HepG2 (cell line): Measurements from ENCODE around the gene TARM1. TPM values are rescaled to one million over a fixed set of nuclear protein-coding genes. Genes with fewer than 3 reads are reported as not detected.

Experiments used
- ATAC-seq: fragments of 200-7000 bp; cut with Tn5 transposase; 3 replicates; pipeline ENCODE4 v1.9.1; 2020; ENCODE audit warnings: mild to moderate bottlenecking, moderate library complexity
- BruUV-seq: library from RNA; stranded (reverse); fragments of 400-500 nt; replicated peaks from 2 replicates; lab custom pipeline; 2021; lab: Mats Ljungman, UMichigan
- CTCF ChIA-PET: fragments of 300-600 bp; formaldehyde crosslinking; extraction: SDS; loops from one replicate; lab custom pipeline; 2021; ENCODE audit warnings: low total read pairs, inconsistent platforms, low intra/inter-chr PET ratio; lab: Yijun Ruan, JAX
- POLR2A ChIA-PET: fragments of 350-600 bp; sonication (Branson Sonifier 250); formaldehyde crosslinking; loops from one replicate; lab custom pipeline; 2020; ENCODE audit warnings: antibody characterized with exemption, inconsistent platforms; lab: Yijun Ruan, JAX
- DNase-seq: peaks from one replicate; pipeline ENCODE4 v3.0.0-alpha.2; 2015; ENCODE audit warnings: low spot score
- FAIRE-seq: peaks from 3 replicates; lab custom pipeline; 2011; peaks lifted over from hg19 to GRCh38; lab: Jason Lieb, UNC
- H2AFZ ChIP-seq: one replicate; pipeline ENCODE4 v1.6.1; 2011; ENCODE audit warnings: low read length, inconsistent platforms
- H3K27ac ChIP-seq: fragments of 300-600 bp; 3 replicates; pipeline ENCODE4 v1.8.0; 2011; ENCODE audit warnings: mixed run types, mild to moderate bottlenecking, mixed read lengths, low read length, inconsistent platforms; ENCODE audit not compliant: insufficient read depth; ENCODE audit errors: extremely low read length
- H3K27me3 ChIP-seq, 2 experiments: fragments of 200-600 bp in 1 of 2; 2 replicates in 1 of 2; 3 replicates in 1 of 2; pipeline versions ENCODE4 v1.6.0 to v1.8.0; 2011; ENCODE audit warnings: low read length in 2 of 2, mild to moderate bottlenecking in 2 of 2, moderate library complexity in 2 of 2, inconsistent platforms in 1 of 2; ENCODE audit not compliant: insufficient read depth in 2 of 2, control insufficient read depth in 1 of 2
- H3K36me3 ChIP-seq, 2 experiments: fragments of 200-600 bp in 1 of 2; replicated peaks in 1 of 2; 2 replicates in 1 of 2; 3 replicates in 1 of 2; pipeline versions ENCODE4 v1.5.1 to v1.8.0; 2011; ENCODE audit warnings: low read length in 2 of 2, inconsistent platforms in 1 of 2; ENCODE audit not compliant: insufficient read depth in 2 of 2, control insufficient read depth in 1 of 2
- H3K4me1 ChIP-seq: 2 replicates; pipeline ENCODE4 v1.5.1; 2012; ENCODE audit warnings: low read length, inconsistent platforms; ENCODE audit not compliant: insufficient read depth
- H3K4me2 ChIP-seq: 2 replicates; pipeline ENCODE4 v1.6.0; 2011; ENCODE audit warnings: low read depth, low read length, inconsistent platforms
- H3K4me3 ChIP-seq, 3 experiments: fragments of 200-600 bp in 1 of 3; sonication (generic), shearing (Covaris generic) in 1 of 3; replicated peaks in 1 of 3; 2 replicates each; pipeline ENCODE4 v1.5.1; 2011 to 2016; ENCODE audit warnings: low read length in 3 of 3, inconsistent platforms in 2 of 3, low read depth in 2 of 3, mild to moderate bottlenecking in 2 of 3, control low read depth in 1 of 3, mixed read lengths in 1 of 3; ENCODE audit not compliant: insufficient read depth in 1 of 3
- H3K79me2 ChIP-seq: one replicate; pipeline ENCODE4 v1.6.1; 2011; ENCODE audit warnings: low read length, inconsistent platforms; ENCODE audit not compliant: insufficient read depth
- H3K9ac ChIP-seq: 2 replicates; pipeline ENCODE4 v1.6.0; 2011; ENCODE audit warnings: mild to moderate bottlenecking, low read depth, low read length, inconsistent platforms; ENCODE audit not compliant: insufficient read depth
- H3K9me3 ChIP-seq: 2 replicates; pipeline ENCODE4 v1.5.1; 2012; ENCODE audit warnings: mild to moderate bottlenecking, low read length
- H4K20me1 ChIP-seq: 2 replicates; pipeline ENCODE4 v1.6.0; 2011; ENCODE audit warnings: inconsistent platforms, mild to moderate bottlenecking, low read length, moderate library complexity; ENCODE audit not compliant: insufficient read depth
- BRD4 ChIP-seq: sonication (generic); formaldehyde crosslinking; IDR thresholded peaks from 2 replicates; pipeline ENCODE4 v1.4.0; 2020; ENCODE audit warnings: missing genetic modification reagents
- RELA ChIP-seq: sonication (generic); formaldehyde crosslinking; IDR thresholded peaks from 2 replicates; pipeline ENCODE4 v1.4.0; 2020; ENCODE audit warnings: missing genetic modification reagents
- TAF15 ChIP-seq: fragments of 200-400 bp; formaldehyde crosslinking; IDR thresholded peaks from one replicate; pipeline ENCODE4 v1.6.1; 2018; ENCODE audit warnings: mild to moderate bottlenecking, low read depth, low read length; ENCODE audit not compliant: poor library complexity, severe bottlenecking
- THAP8 ChIP-seq: sonication (generic); formaldehyde crosslinking; IDR thresholded peaks from 2 replicates; pipeline ENCODE4 v1.5.1; 2020; ENCODE audit warnings: missing genetic modification reagents, mild to moderate bottlenecking, borderline replicate concordance
- ZBTB4 ChIP-seq: sonication (generic); formaldehyde crosslinking; IDR thresholded peaks from 2 replicates; pipeline ENCODE4 v1.4.0; 2020; ENCODE audit warnings: missing genetic modification reagents, mild to moderate bottlenecking, borderline replicate concordance
- ZNF282 ChIP-seq: fragments of 450-650 bp; IDR thresholded peaks from 2 replicates; pipeline ENCODE4 v1.6.1; 2018; ENCODE audit not compliant: partially characterized antibody
- ZNF891 ChIP-seq: sonication (generic); formaldehyde crosslinking; IDR thresholded peaks from 2 replicates; pipeline ENCODE4 v1.5.0; 2020; ENCODE audit warnings: mild to moderate bottlenecking, missing genetic modification reagents
- WGBS: methylation state at CpG from one replicate; pipeline ENCODE4 v1.1.6; 2017; ENCODE audit warnings: low lambda C conversion rate; 5-methylcytosine and 5-hydroxymethylcytosine counted together
- in situ Hi-C: cut with HindIII; loops from 2 replicates; pipeline ENCODE4 v1.10.0; 2017; ENCODE audit warnings: low pct_unique_long_range_greater_than_20kb; ENCODE audit not compliant: extremely low pct_ligation_motif_present
- intact Hi-C: fragments of 100-400 bp; cut with micrococcal nuclease; formaldehyde crosslinking; loops from one replicate; pipeline ENCODE4 v1.10.0; 2022; ENCODE audit not compliant: unreplicated experiment
- polyA plus RNA-seq, 8 experiments: library from polyadenylated mRNA; depleted of rRNA in 3 of 8; stranded (reverse) in 7 of 8; unstranded in 1 of 8; fragments of >200 nt; fragmentation: Illumina TruSeq in 4 of 8; extraction: Trizol in 4 of 8; gene quantifications; 2 replicates each; pipeline versions ENCODE4 v1.2.1 to v1.2.3, GENCODE V29; 2011 to 2016; ENCODE audit warnings: low read depth in 4 of 8, missing spikeins in 1 of 8, mixed read lengths in 1 of 8; ENCODE audit not compliant: insufficient read depth in 1 of 8
- total RNA-seq, 5 experiments: library from RNA; depleted of rRNA; stranded (reverse); fragments of >200 nt; fragmentation: Illumina TruSeq; extraction: Trizol; gene quantifications; 2 replicates each; pipeline ENCODE4 v1.2.3, GENCODE V29; 2016; ENCODE audit warnings: low read depth in 1 of 5

The TARM1 gene
- total and polyA plus RNA-seq, 2 of the 13 experiments (the other 11 are each of a cell fraction or from before 2014, with no cell fraction given): not detected

- no peak for TF ChIP-seq ZNF891 (CRISPR knock-in tag)
- no peak for TF ChIP-seq BRD4 (CRISPR knock-in tag)
- no peak for TF ChIP-seq ZNF282
Observed at GRCh38 chr19:54125713-54126112, 44.5 kb upstream of the TARM1 start (continued).

GRCh38 chr19:54124393-54124792, 43.2 kb upstream of the TARM1 start:
- no peak overlapping the region for H3K27ac ChIP-seq
- no TSS peak for BruUV-seq
- H3K4me2 ChIP-seq: no peak overlapping the region
- no peak for DNase-seq
- no peak overlapping the region for H3K9ac ChIP-seq
- H2AFZ ChIP-seq: no peak overlapping the region
- H3K79me2 ChIP-seq: no peaks in the 10 kb centered on the region
- TF ChIP-seq TAF15: no peak
- TF ChIP-seq ZBTB4 (CRISPR knock-in tag): no peak
- no peak for TF ChIP-seq RELA
- TF ChIP-seq THAP8 (CRISPR knock-in tag): no peak
- H3K4me1 ChIP-seq: no peaks in the 10 kb centered on the region
- ATAC-seq: no peak
- ChIA-PET POLR2A (interaction anchor here (1.6 kb wide), 1 partner anchor 13 kb away, joined by 4 read pairs; no protein-coding TSS in a partner anchor), CTCF (no interaction called here)
- intact Hi-C loops: no loop called here
- H3K27me3 ChIP-seq: no peaks in the 10 kb centered on the region
- H3K4me3 ChIP-seq: no peak overlapping the region
- no peaks in the 10 kb centered on the region for H3K9me3 ChIP-seq
- no peak for FAIRE-seq
- in situ Hi-C loops: no loop called here
- 98% methylated on average over 16 of the region's 19 CpGs for WGBS
- peaks cover 22 to 74% of the 10 kb centered on the region in 2 experiments; a peak in 4 of 5 replicates for H3K36me3 ChIP-seq
- H4K20me1 ChIP-seq: no peaks in the 10 kb centered on the region
